ENCODE data around the gene MAST3.
"Not testable (repeated sequence)": the region's sequence is repeated elsewhere in the genome, so short reads cannot be mapped to it uniquely, and the experiment has no call there.

MAST3 gene

DNA sequence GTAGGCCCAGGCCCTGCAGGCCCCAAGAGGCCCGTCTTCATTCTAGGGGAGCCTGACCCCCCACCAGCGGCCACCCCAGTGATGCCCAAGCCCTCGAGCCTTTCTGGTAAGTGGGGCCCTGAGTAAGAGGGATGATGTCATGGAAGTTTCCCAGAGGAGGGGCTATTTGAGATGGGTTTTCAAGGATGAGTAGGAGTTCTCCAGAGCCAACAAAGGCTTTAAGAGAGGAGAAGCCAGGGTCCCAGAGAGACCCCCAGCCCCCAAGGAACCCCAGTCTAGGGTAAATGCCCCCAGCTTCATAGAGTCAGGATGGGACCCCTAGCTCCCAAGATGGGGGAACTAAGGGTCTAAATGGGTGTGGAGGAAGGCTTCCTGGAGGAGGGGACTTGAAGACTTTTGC lies 46.3 kb downstream of the MAST3 start:
- no peak for DNase-seq

DNA sequence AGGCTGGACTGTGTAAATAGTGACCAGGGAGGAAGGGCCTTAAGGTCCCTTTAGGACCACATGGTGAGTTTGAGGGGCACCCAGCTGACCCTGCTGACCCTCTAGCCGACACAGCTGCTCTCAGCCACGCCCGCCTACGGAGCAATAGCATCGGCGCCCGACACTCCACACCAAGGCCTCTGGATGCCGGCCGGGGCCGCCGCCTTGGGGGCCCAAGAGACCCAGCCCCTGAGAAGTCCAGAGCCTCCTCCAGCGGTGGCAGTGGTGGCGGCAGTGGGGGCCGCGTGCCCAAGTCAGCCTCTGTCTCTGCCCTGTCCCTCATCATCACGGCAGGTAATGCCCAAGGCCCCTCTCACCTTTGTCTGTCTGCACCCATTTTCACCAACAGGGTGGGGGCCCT lies 46.8 kb downstream of the MAST3 start:
- DNase-seq, result no peak

DNA sequence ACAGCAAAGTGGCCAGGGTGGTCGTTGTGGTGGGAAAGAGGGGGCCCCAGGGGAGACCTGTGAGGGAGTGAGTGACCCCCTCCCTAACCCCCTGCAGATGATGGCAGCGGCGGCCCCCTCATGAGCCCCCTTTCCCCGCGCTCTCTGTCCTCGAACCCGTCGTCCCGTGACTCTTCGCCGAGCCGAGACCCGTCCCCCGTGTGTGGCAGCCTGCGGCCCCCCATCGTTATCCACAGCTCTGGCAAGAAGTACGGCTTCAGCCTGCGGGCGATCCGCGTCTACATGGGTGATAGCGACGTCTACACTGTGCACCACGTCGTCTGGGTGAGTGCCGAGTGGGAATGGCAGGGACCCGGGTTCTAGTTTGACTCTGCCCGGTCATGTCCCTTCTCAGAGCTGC lies 47.3 kb downstream of the MAST3 start:
- DNase-seq, result no peak

DNA sequence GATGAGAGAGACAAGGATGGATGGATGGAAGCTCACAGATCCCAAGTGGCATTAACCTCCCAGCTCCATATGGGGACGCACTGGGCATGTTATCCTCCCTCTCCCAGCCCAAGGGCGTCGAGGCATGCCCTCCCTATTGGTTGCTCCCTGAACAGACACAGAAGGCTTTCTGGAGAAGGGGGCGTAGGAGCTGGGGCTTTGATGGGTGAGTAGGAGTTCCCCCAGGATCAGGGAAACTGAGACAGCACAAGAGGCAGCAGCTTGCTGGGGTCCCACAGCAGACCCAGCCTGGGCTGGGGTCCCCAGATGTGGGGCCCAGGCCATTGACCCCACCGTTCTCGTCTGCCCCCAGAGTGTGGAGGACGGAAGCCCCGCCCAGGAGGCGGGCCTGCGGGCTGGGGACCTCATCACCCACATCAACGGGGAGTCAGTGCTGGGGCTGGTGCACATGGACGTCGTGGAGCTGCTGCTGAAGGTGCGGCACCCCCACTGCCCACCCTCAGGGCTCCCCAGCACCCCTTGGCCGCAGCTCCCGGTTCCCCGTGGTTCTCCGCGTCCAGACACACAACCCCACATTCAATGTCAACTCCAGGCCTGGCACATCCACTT lies 47.9 kb downstream of the MAST3 start:
- no peak for DNase-seq

DNA sequence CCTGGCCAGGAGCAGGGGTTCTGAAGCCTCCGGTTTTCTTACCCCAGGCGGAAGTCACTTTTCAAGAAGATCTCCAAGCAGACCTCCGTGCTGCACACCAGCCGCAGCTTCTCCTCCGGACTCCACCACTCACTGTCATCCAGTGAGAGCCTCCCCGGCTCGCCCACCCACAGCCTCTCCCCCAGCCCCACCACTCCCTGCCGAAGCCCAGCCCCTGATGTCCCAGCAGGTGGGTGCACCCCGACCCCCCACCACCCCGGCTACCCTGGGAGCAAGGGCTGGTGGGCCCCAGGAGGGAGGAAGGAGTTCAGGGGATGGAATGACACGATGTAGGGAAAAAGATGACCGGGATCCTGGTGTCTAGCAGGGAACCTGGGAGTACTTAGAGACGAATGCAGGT lies 49.8 kb downstream of the MAST3 start:
- DNase-seq, result no peak

DNA sequence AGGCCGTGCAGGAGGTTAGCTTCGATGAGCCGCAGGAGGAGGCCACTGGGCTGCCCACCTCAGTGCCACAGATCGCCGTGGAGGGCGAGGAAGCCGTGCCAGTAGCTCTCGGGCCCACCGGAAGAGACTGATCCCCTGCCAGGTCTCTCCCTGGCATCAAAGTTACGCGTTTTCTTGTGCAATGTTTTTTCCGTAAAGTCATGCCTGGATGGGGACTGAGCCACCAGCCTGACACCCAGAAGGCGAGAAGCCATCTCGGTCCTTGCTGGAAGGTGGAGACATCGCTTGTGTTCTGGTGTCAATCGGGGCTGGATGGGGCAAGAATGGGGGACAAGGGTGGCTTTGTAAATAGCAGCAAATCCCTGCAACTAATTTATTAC lies 52.0 kb downstream of the MAST3 start:
- no peak for DNase-seq

DNA sequence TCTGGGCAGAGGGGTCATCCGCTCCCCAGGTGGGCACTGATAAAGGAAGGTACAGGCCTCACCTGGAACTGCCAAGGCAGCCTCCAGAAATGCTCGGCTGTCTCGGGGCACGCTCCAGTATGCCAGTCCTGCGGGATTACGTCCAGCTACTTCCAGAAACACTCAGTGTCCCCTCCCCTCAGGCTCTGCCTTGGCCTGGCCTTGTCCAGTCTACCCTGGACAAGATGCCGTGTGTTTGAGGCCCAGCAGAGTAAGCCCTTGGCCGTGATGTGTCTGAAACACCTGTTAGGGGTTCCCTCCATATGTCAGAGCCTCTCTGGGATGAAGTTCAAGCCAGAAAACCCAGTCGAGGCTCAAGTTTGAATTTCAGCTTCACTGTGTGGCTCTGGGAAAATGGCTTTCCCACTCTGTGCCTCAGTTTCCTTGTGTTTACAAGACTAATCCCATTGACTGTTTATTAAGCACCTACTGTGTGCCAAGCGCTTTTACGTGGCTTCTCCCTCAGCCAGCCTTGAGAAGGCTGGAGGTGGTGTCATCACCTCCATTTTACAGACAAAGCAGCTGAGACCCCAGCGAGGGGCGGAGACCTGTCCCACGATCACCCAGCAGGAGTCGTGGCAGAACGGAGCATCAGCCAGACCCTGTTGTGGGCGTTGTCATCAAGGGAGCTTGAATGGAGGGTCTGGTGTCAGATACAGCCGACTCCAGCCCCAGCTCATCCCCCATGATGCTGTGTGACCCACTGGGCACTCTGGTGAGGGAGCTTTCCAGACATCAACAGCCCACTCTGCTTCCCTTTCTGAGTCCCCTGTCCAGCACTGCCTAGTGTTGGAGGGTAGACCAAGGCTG lies 53.4 kb downstream of the MAST3 start:
- DNase-seq, result no peak

DNA sequence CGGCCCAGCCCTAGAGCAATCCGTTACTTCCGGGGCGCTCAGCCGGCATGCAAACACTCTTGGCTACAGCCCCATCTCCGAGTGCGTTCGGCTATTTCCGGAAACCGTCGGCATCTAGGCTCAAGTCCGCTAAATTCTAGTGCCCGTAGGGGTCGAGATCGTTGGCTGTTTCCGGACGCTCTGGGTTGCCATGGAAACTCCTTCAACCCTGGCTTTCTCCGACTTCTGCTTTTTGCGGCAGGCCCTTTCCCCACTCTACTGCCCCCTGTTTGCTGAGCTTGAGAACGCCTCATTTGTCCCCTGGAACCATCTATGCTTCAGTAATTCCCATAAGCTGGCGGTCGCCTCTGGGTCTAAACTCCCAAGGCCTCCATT lies 54.9 kb downstream of the MAST3 start:
- peak; percentile 92 to 98 (median 95) for DNase-seq

DNA sequence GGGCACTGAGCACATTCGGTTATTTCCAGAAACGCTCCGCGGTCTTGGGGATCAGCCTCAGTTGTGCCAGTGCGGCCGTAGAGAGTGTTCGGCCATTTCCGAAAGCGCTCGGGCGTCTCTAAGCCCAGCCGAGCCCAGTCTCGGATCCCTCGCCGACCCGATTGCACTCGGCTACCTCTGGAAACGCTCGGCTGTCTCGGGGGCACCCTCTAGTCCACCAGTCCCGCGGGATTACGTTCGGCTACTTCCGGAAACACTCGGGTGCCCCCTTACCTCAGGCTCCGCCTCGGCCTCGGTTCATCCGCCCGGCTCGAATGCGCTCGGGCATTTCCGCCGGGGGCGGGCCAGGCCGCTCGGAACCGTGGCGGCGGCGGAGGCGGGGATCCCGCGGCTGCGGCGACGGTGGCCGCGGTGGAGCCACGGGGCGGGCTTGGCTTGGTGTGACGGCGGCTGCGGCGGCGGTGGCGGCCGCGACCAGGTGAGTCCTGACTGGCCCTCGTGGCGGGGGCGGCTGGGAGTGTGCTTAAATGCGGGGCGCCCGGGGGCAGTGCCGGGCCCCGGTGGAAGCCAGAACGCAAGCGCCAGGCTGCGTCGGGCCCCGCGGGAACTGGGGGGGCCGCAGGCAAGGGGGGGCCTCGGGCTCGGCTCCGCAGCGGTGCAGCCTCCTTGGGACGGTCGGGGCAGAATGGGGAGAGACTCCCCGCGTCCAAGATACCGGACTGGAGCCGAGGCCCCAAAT lies 55.4 kb downstream of the MAST3 start, which contains the start of gene PIK3R2:
TSS of gene PIK3R2 (plus strand) at position 347 of the 739 bp plus-strand sequence. CDS start 2,717 bp downstream, outside the sequence.
- DNase-seq, result peak; percentile 98 to 99 (median 98)

DNA sequence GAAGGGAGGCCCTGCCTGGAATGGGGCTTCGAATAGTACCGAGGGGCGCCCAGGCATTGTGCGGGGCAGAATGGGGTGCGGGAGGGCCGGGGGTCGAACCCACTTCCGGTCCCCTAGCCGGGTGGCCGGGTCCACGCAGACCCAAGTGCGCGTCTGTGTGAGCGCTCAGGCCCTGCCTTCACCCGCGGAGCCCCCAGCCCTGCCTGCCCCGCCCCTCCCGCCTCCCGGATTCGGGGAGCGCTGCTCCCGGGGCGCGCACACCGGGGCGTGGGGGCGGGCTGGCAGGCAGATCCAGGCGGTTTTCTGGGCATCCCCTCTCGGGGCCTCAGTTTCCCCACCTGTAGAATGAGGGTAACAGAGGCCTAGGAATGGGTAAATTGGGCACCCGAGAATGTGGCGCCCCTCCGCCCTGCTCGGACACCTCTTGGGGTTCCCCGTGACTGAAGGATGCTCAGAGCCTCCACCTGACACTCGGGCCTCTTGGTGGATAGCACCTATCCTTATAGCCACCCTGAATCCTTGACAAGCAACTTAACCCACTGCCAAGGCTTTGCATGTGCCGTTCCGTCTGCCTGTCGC lies 56.1 kb downstream of the MAST3 start:
- peak in 2 of 3 experiments; percentile 31 to 44 for DNase-seq

DNA sequence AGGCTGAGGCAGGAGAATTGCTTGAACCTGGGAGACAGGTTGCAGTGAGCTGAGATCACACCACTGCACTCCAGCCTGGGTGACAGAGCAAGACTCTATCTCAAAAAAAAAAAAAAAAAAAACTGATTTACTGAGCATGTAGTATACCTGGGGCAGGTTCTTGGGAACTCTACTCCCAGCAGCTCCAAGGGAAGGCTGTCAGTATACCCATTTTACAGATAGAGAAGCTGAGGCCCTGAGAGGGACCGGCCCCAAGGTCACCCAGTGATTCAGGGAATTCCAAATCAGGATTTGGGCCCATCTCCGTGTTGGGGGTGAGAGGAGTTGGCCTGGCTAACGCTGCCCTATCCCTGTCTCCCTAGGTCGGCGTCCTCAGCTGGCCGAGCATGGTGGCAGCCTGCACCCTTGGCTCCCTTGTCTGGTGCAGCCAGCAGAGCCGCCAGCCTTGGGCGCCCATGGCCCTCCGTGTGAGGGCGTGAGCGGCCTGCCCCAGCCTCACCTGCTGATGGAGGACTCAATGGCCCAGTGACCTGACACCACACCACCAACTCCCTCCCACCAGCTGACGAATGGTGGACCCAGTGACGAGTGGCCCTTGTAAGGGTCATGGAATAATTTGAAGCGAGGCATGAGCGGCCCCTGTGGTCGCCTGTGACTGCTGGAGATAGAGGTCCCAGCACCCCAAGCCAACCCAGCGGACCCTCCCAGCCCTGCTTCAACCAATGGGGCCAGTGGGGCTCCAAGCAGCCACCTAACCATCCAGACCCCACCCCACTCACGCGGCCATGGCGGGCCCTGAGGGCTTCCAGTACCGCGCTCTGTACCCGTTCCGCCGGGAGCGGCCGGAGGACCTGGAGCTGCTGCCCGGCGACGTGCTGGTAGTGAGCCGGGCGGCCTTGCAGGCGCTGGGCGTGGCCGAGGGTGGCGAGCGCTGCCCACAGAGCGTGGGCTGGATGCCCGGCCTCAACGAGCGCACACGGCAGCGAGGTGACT lies 57.8 kb downstream of the MAST3 start:
- DNase-seq, result no peak

DNA sequence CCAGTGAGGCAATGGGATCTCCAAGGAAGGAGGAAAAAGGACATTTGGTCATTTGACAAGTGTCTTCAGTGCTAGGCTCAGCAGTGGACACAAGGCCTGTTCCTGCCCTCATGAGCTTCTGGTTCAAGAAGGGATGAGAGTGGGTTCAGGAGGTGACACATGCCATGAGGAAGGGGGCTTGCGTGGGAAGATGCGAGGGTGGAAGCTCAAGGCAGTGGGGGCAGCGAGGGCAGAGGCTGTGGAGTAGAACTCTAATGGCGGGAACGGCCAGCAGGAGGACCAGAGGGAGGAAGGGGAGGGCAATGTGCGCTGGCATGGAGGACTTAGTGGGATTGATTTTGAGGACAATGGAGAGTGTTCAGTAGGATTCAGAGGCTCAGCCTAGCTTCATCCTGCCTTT lies 58.7 kb downstream of the MAST3 start:
- DNase-seq, result no peak

DNA sequence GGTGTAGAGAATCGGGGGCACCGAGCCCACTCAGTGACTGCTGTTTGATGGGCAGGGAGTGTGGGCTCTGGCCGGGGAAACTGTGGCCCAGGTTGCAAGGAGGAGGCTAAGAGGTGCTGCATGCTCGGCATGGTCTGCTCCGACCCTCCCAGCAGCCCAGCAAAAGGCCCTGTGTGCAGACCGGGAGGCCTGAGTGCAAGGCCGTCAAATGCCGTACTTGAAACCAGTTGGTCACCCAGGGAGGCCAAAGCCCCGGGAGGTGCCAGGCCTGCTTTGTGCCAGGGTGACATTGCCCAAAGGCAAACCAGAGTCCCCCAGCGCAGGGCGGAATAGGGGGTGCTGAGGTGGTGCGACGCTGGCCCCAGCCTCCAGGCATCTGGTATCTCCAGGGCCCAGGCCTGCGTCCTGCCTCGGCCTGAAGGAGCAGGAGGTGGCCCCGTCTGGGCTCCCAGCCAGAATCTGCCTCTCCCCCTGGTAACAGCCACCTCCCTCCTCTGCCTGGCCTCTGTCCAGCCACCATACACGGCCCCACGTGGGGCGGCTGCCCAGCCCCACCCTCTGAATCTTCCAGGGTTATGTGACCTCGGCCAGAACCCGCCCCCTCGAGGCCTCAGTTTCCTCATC lies 59.4 kb downstream of the MAST3 start:
- peak; percentile 12 to 91 (median 83) for DNase-seq

DNA sequence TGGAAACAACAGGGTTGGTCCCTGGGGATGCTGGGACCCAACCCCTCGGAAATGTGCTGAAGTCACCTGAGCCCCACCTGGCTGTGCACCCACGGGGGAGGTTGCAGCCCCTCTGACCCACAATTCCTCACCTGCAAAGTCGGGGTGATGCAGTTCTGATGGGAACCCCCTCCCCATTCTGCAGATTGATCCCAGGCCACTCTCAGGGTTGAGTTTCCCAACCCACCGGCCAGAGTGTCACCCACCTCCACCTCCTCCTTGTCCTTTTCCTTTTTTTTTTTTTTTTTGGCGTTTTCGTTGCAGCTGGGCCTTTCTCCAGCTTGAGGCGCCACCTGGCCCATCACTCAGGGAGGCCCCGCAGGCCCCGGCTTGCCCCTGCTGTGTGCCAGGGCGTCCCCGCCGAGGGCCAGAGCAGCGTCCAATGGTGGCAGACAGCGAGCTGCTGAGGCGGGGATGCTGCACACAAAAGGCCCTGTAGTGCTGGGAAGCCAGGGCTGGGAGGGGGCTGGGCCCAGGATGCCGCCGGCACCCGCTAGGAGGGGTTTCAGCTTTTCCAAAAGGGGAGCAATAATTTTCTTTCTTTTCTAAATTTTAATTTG lies 60.0 kb downstream of the MAST3 start:
- DNase-seq, result peak; percentile 8 to 96 (median 87)

DNA sequence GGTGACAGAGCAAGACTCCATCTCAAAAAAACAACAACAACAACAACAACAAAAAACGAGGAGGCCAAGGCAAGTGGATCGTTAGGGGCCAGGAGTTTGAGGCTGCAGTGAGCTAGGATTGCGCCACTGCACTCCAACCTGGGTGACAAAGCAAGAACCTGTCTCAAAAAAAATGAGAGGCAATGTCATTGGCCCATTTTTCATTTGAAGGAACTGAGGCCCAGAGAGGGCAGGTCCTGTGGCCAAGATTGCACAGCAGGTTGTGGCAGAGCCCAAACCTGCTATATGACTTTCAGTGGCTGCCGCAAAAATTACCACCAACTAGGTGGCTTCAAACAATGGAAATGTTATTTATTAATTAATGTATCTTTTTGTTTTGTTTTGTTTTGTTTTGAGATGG lies 60.9 kb downstream of the MAST3 start:
- no peak for DNase-seq

DNA sequence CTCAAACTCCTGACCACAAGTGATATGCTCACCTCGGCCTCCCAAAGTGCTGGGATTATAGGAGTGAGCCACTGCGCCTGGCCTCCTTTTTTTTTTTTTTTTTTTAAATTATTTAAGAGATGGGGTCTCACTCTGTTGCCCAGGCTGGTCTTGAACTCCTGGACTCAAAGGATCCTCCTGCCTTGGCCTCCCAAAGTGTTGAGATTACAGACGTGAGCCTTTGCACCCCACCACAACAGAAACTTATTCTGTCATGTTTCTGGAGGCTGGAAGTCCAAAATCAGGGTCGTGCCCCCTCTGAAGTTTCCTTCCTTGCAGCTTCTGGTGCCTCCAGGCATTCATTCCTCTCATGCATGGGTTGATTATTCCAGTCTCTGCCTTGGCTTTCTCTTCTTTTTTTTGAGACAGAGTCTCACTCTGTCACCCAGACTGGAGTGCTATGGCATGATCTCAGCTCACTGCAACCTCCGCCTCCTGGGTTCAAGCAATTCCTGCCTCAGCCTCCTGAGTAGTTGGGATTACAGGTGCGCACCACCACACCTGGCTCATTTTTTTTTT lies 61.6 kb downstream of the MAST3 start:
- DNase-seq, result not testable (repeated sequence)

DNA sequence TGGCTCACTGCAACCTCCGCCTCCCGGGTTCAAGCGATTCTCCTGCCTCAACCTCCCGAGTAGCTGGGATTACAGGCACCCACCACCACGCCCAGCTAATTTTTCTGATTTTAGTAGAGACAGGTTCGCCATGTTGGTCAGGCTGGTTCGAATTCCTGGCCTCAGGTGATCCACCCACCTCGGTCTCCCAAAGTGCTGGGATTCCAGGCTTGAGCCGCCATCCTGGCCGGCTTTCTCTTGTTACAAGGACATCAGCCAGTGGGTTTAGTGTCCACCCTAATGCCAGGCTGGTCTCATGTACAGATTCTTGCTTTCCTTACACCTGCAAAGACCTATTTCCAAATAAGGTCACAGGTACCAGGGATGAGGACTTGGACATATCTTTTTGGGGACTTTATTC lies 62.2 kb downstream of the MAST3 start:
- DNase-seq, result no peak

DNA sequence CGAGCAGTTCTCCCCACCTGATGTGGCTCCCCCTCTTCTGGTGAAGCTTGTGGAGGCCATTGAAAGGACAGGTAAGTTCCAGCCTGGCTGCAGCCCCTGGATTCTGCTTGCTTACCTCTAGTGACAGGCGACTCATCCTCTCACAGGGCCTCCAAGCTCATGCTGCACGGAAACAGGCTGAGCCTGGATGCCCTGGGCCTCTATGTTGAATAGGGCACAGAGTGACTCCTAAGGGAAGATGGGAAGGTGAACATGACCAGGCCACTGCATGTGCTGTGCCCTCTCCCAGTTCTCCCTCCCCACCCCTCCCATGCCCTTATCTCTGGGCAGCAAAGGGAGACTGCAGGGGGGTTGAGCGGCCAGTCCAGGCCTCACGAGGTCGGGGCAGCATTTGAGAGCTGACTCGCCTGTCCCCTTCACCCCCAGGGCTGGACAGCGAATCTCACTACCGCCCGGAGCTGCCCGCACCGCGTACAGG lies 63.0 kb downstream of the MAST3 start:
- no peak for DNase-seq

DNA sequence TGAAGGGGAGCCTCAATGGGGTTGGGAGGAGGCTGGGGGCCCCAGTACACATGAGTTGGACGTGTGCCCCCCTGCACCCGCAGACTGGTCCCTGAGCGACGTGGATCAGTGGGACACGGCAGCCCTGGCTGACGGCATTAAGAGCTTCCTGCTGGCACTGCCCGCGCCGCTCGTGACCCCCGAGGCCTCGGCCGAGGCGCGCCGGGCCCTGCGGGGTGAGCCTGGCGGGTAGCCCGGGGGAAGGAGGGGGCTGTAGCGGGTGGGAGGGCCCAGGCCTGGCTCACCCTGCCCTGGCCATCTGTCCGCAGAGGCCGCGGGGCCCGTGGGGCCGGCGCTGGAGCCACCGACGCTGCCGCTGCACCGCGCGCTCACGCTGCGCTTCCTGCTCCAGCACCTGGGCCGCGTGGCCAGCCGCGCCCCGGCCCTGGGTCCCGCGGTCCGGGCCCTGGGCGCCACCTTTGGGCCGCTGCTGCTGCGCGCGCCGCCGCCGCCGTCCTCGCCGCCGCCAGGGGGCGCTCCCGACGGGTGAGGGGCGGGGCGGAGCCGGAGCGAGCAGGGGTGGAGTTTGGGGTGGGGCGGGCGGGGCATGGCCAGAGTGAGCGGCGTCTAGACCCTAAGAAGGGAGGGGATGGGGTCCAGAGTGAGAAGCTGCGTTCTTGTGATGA lies 63.5 kb downstream of the MAST3 start:
- peak; percentile 20 to 53 (median 52) for DNase-seq

DNA sequence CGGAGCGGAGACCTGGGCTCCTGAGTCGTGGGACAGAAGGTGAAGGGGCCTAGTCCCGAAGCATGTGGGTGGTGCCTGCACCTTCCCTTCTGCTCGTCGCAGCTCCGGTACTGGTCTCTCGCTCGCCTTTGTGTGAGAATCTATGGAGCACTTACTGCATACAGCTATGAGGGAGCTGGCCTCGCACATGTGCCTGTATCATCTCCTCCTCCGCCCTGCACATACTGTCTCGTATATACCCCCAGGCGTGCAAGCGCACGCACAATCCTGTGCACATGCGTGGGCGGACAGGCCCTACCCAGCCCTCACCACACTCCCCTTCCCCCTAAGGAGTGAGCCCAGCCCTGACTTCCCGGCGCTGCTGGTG lies 64.0 kb downstream of the MAST3 start:
- no peak for DNase-seq

All from NCI-H1417 (cell line).